ENCODE measurements around the gene SCG3. TPM values are rescaled to one million over a fixed set of nuclear protein-coding genes. Genes with fewer than 3 reads are reported as not detected.

SCG3 gene
- total RNA-seq: not detected in 2 replicates

GRCh38 chr15:51681303-51681963 lies at the start of gene SCG3:
Gene SCG3 (plus strand): TSS chr15:51681503. CDS start chr15:51681756, 253 bp downstream.
- H3K9me3 Mint-ChIP-seq: no peaks in the 10 kb centered on the region
- CTCF ChIA-PET: interaction anchor here (1.5 to 2.5 kb wide), 2 partner anchors 31 to 95 kb away, joined by 7 to 8 read pairs; no protein-coding TSS in a partner anchor
- H3K4me1 Mint-ChIP-seq: peaks cover 2% of the 10 kb centered on the region
- no peaks in the 10 kb centered on the region for H3K36me3 Mint-ChIP-seq (ENCODE audit: low read depth)
- DNase-seq (peak; percentile 39), ATAC-seq (ENCODE audit: low read depth) (peak; percentile 60)
- no peak for TF ChIP-seq CTCF (IDR thresholded peaks at IDR 0.05)
- no peak within 1 kb of the TSS for H3K4me3 Mint-ChIP-seq
- no peak within 1 kb of the TSS for H3K27ac Mint-ChIP-seq
- H3K27me3 Mint-ChIP-seq: peaks cover 44% of the 10 kb centered on the region
- POLR2A ChIA-PET: interaction anchor here (0.7 kb wide), 1 partner anchor 49 kb away, joined by 7 read pairs; no protein-coding TSS in a partner anchor
- intact Hi-C loops (cut with micrococcal nuclease): loop anchor here (5.0 kb wide), 1 partner anchor 46 kb away; no protein-coding TSS in a partner anchor

DNA sequence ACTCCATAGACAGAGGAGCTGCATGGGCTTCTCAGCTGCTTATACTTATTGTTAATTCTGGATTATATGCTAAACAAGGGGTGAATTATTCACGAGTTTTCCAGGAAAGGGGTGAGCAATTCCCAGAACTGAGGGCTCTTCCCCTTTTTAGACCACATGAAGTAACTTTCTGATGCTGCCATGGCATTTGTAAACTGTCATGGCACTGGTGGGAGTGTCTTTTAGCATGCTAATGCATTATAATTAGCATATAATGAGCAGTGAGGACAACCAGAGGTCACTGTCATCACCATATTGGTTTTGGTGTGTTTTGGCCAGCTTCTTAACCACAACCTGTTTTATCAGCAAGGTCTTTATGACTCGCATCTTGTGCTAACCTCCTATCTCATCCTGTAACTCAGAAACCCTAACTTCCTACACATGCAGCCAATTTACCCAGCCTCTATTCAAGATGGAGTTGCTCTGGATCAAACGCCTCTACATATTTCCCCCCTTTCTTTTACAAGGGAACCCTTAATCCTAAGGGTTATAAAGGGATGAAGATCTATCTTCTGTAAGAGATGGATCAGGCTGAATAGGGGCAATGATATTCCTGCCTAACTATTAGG lies 46.6 kb upstream of the SCG3 start:
- no peaks in the 10 kb centered on the region for H3K36me3 Mint-ChIP-seq (ENCODE audit: low read depth)
- no peak overlapping the region for H3K4me3 Mint-ChIP-seq
- peaks cover 9% of the 10 kb centered on the region for H3K27me3 Mint-ChIP-seq
- ATAC-seq (ENCODE audit: low read depth): no peak
- H3K27ac Mint-ChIP-seq: no peak overlapping the region
- no peaks in the 10 kb centered on the region for H3K9me3 Mint-ChIP-seq
- DNase-seq: no peak
- no peak for TF ChIP-seq CTCF (IDR thresholded peaks at IDR 0.05)
- ChIA-PET CTCF (no interaction called here), POLR2A (no interaction called here)
- no peaks in the 10 kb centered on the region for H3K4me1 Mint-ChIP-seq
- intact Hi-C loops (cut with micrococcal nuclease): no loop called here

GRCh38 chr15:51641490-51642130 lies 39.7 kb upstream of the SCG3 start:
- Mint-ChIP-seq H3K4me1 (no peaks in the 10 kb centered on the region), H3K9me3 (no peaks in the 10 kb centered on the region), H3K4me3 (no peak overlapping the region), H3K36me3 (ENCODE audit: low read depth) (no peaks in the 10 kb centered on the region), H3K27me3 (peaks cover 5% of the 10 kb centered on the region), H3K27ac (no peak overlapping the region)
- intact Hi-C loops (cut with micrococcal nuclease): no loop called here
- no peak for TF ChIP-seq CTCF (IDR thresholded peaks at IDR 0.05)
- POLR2A ChIA-PET: no interaction called here
- ATAC-seq (ENCODE audit: low read depth): no peak
- DNase-seq: no peak
- CTCF ChIA-PET: no interaction called here

DNA sequence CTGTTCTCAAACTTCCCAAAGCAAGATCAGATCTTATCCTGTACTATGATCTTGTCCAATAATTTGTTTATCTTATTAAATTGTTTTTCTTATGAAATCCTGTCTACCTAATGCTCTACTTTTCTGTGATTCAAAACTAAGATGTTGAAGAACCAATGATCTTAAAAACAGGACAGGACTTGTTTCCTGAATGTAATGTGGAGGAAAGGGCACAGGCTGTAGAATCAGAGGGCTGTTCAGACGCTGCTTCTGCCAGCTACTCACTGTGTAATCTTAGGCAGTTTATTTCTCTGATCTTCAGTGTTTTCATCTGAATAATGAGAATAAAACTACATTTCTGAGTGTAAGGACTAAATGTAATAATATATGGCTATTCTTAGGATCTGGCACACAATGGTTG lies 38.6 kb upstream of the SCG3 start:
- no peak for ATAC-seq (ENCODE audit: low read depth)
- POLR2A ChIA-PET: no interaction called here

More for the DNA sequence above, 38.6 kb upstream of the SCG3 start:
- CTCF ChIA-PET: no interaction called here
- Mint-ChIP-seq H3K36me3 (ENCODE audit: low read depth) (no peaks in the 10 kb centered on the region), H3K4me3 (no peak overlapping the region), H3K9me3 (no peaks in the 10 kb centered on the region), H3K27me3 (peaks cover 3% of the 10 kb centered on the region), H3K4me1 (no peaks in the 10 kb centered on the region), H3K27ac (no peak overlapping the region)
- no peak for TF ChIP-seq CTCF (IDR thresholded peaks at IDR 0.05)
- intact Hi-C loops (cut with micrococcal nuclease): no loop called here
- DNase-seq: no peak

All from activated B cell treated with CpG ODN at 0.5 μM for 24 hours (primary cell).